Muscle of leg (tissue), 11 donors: Measurements from ENCODE around the gene FXYD4. TPM values are rescaled to one million over a fixed set of nuclear protein-coding genes. Genes with fewer than 3 reads are reported as not detected.

ENCODE experiments used
- DNase-seq: peaks from one replicate; pipeline ENCODE4 v3.0.0; 2013
- H3K27ac ChIP-seq: one replicate; pipeline ENCODE4 v1.5.1; 2013; ENCODE audit warnings: mild to moderate bottlenecking, low read length, control low read depth
- H3K27me3 ChIP-seq: one replicate; pipeline ENCODE4 v1.6.1; 2013; ENCODE audit warnings: low read length; ENCODE audit not compliant: control insufficient read depth, insufficient read depth
- H3K36me3 ChIP-seq: one replicate; pipeline ENCODE4 v1.6.1; 2013; ENCODE audit warnings: low read length; ENCODE audit not compliant: control insufficient read depth, insufficient read depth
- H3K4me1 ChIP-seq: one replicate; pipeline ENCODE4 v1.6.1; 2013; ENCODE audit warnings: low read length; ENCODE audit not compliant: control insufficient read depth, insufficient read depth
- H3K4me3 ChIP-seq: one replicate; pipeline ENCODE4 v1.5.1; 2013; ENCODE audit warnings: low read length, control low read depth
- H3K9me3 ChIP-seq: replicated peaks from 2 replicates; pipeline ENCODE4 v1.6.1; 2013; ENCODE audit warnings: low read depth, low read length; ENCODE audit not compliant: control insufficient read depth
- WGBS: methylation state at CpG from one replicate; pipeline ENCODE4 v1.1.5; 2013; ENCODE audit warnings: missing lambda C conversion rate; ENCODE audit not compliant: insufficient coverage; 5-methylcytosine and 5-hydroxymethylcytosine counted together
- polyA plus RNA-seq, 8 donors: library from polyadenylated mRNA; unstranded; fragments of 120-200 nt; gene quantifications; one replicate each; pipeline versions ENCODE4 v1.2.1 to v1.2.3, GENCODE V29; 2013; ENCODE audit warnings: inconsistent platforms in 1 of 8, low replicate concordance in 1 of 8; ENCODE audit not compliant: insufficient read length in 8 of 8, insufficient read depth in 1 of 8
- total RNA-seq: library from RNA; stranded (reverse); fragments of 120-200 nt; gene quantifications from one replicate; pipeline ENCODE4 v1.2.4, GENCODE V29; 2013

The FXYD4 gene
- total and polyA plus RNA-seq, 9 donors = 0.44 to 2.6 (median 0.69) TPM

GRCh38 chr10:43353495-43354329, 17.7 kb upstream of the FXYD4 start:
- Histone ChIP-seq H3K27me3 (peaks cover 18% of the 10 kb centered on the region), H3K36me3 (no peaks in the 10 kb centered on the region), H3K4me3 (no peak overlapping the region), H3K9me3 (no peaks in the 10 kb centered on the region), H3K4me1 (peaks cover 8% of the 10 kb centered on the region), H3K27ac (no peak overlapping the region)
- WGBS = no CpG with 5 or more reads among the region's 3 CpGs
- no peak for DNase-seq

GRCh38 chr10:43354330-43354635, 17.2 kb upstream of the FXYD4 start:
- H3K4me3 ChIP-seq = no peak overlapping the region
- no peak for DNase-seq

DNA sequence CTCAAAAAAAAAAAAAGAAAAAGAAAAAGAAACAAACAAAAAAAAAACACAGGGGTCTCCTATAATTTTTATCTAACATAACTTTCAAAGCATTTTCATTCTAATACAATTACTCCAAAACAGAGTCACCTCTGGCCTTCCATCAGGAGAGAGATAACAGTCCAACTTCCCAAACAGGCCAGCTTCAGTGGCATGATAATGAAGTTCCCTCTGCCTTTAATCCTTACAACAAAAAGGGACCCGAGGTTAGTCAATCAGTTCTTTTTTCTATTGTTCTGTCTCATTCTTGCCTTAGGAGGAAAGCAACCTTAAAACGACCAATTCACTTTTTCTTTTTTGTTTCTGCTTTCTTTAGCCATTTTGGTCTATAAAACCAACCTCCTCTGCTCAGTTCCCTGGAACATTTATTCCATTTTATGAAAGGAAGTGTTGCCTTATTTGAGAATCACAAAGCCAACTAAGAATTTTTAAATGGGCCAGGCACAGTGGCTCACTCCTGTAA, 16.5 kb upstream of the FXYD4 start:
- Histone ChIP-seq H3K36me3 (no peaks in the 10 kb centered on the region), H3K4me1 (peaks cover 8% of the 10 kb centered on the region), H3K9me3 (no peaks in the 10 kb centered on the region), H3K27me3 (peaks cover 15% of the 10 kb centered on the region), H3K4me3 (no peak overlapping the region), H3K27ac (no peak overlapping the region)
- no CpG with 5 or more reads among the region's 2 CpGs for WGBS
- no peak for DNase-seq

More at GRCh38 chr10:43354330-43354635, 17.2 kb upstream of the FXYD4 start:
- Histone ChIP-seq H3K27ac (no peak overlapping the region), H3K9me3 (no peaks in the 10 kb centered on the region), H3K27me3 (peaks cover 18% of the 10 kb centered on the region), H3K36me3 (no peaks in the 10 kb centered on the region), H3K4me1 (peaks cover 8% of the 10 kb centered on the region)
- WGBS = no CpG with 5 or more reads among the region's 2 CpGs

GRCh38 chr10:43355749-43356371, 15.6 kb upstream of the FXYD4 start:
- no peak for DNase-seq
- 20% methylated on average over 1 of the region's 4 CpGs for WGBS
- H3K4me3 ChIP-seq = no peak overlapping the region

GRCh38 chr10:43360086-43360485, 11.3 kb upstream of the FXYD4 start:
- 76% methylated on average over 4 of the region's 6 CpGs for WGBS
- Histone ChIP-seq H3K27ac (no peak overlapping the region), H3K9me3 (no peaks in the 10 kb centered on the region), H3K4me3 (no peak overlapping the region), H3K27me3 (peaks cover 2% of the 10 kb centered on the region), H3K36me3 (no peaks in the 10 kb centered on the region), H3K4me1 (peaks cover 10% of the 10 kb centered on the region)
- no peak for DNase-seq

More at GRCh38 chr10:43355749-43356371, 15.6 kb upstream of the FXYD4 start:
- no peaks in the 10 kb centered on the region for H3K36me3 ChIP-seq
- H3K4me1 ChIP-seq = peaks cover 1% of the 10 kb centered on the region
- H3K9me3 ChIP-seq = no peaks in the 10 kb centered on the region
- H3K27me3 ChIP-seq = peaks cover 5% of the 10 kb centered on the region
- H3K27ac ChIP-seq = no peak overlapping the region

DNA sequence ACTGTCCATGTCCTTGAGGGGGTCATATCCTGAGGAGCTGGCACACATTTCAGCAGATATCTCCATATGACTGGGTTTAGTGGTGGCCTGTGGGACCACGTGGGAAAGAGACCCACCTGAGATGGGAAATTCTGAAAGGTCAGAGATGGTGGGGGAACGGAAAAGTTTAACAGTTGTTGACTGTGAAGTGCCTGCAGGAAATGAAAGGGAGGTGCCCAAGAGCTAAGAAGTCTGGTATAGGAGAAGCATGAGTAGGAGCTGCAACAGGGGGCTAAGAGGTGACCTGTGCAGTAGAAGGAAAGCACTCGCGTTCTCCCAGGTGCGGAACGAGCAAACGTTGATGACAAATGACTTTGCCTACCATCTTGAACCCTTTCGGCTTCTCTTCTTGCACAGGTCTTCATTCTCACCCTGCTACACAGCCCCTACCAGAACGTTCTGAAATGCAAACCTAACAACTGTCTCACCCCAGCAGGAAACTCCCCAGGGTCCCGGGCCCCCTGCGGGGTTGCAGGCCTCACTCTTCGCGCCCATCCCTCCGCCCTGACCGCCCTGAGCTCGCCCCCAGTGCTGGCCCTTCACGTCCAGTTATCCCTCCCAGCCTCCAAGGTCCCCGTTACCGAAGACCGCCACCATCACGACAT, 9.8 kb upstream of the FXYD4 start:
- no peaks in the 10 kb centered on the region for H3K9me3 ChIP-seq
- peaks cover 2% of the 10 kb centered on the region for H3K27me3 ChIP-seq
- no peaks in the 10 kb centered on the region for H3K36me3 ChIP-seq
- no peak overlapping the region for H3K27ac ChIP-seq
- H3K4me1 ChIP-seq = peaks cover 10% of the 10 kb centered on the region
- peak overlapping the region; percentile 53 for H3K4me3 ChIP-seq
- WGBS = 24% methylated on average over 21 of the region's 21 CpGs
- DNase-seq = no peak

GRCh38 chr10:43362191-43362839, 9.1 kb upstream of the FXYD4 start:
- Histone ChIP-seq H3K27me3 (peaks cover 2% of the 10 kb centered on the region), H3K27ac (peak overlapping the region; percentile 40), H3K9me3 (no peaks in the 10 kb centered on the region), H3K4me3 (peak overlapping the region; percentile 53), H3K4me1 (peaks cover 10% of the 10 kb centered on the region), H3K36me3 (no peaks in the 10 kb centered on the region)
- 3% methylated on average over 47 of the region's 48 CpGs for WGBS
- DNase-seq = peak; percentile 95

GRCh38 chr10:43365001-43365400, 6.4 kb upstream of the FXYD4 start:
- Histone ChIP-seq H3K36me3 (no peaks in the 10 kb centered on the region), H3K9me3 (no peaks in the 10 kb centered on the region), H3K27ac (no peak overlapping the region), H3K4me1 (peaks cover 10% of the 10 kb centered on the region), H3K27me3 (peaks cover 2% of the 10 kb centered on the region), H3K4me3 (no peak overlapping the region)
- no peak for DNase-seq
- WGBS = 100% methylated on average over 1 of the region's 3 CpGs

DNA sequence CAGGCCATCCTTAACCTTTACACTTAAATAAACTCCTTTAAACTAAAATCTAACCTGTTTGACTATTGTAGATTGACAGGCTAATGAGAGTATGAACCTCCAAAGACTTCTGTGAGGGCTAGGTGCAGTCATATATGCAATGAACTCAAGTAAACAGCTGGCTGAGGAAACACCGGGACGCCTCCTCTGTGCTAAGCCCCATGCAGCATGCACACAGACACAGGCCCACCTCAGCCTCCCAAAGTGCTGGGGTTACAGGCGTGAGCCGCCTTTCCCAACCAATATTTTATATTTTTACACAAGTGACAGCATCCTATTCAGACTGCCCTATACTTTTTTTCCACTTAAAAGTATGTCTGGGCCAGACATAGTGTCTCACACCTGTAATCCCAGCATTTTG, 1.5 kb upstream of the FXYD4 start:
- H3K36me3 ChIP-seq = no peaks in the 10 kb centered on the region
- no peaks in the 10 kb centered on the region for H3K4me1 ChIP-seq
- no peaks in the 10 kb centered on the region for H3K9me3 ChIP-seq
- H3K27ac ChIP-seq = no peak overlapping the region
- no peak overlapping the region for H3K4me3 ChIP-seq
- DNase-seq = no peak
- 93% methylated on average over 2 of the region's 4 CpGs for WGBS
- H3K27me3 ChIP-seq = no peaks in the 10 kb centered on the region
